K562 (cell line): Measurements from ENCODE around the gene ARHGEF7. TPM values are rescaled to one million over a fixed set of nuclear protein-coding genes. Genes with fewer than 3 reads are reported as not detected.

Experiments
- ATAC-seq: fragments of 200-7000 bp; cut with Tn5 transposase; 3 replicates; pipeline ENCODE4 v1.9.1; 2020; ENCODE audit warnings: moderate library complexity
- BruUV-seq: library from RNA; stranded (reverse); fragments of 400-500 nt; replicated peaks from 2 replicates; lab custom pipeline; 2021; lab: Mats Ljungman, UMichigan
- CTCF ChIA-PET: fragments of 300-600 bp; formaldehyde crosslinking; extraction: SDS; loops from one replicate; lab custom pipeline; 2021; ENCODE audit warnings: low intra/inter-chr PET ratio; lab: Yijun Ruan, JAX
- POLR2A ChIA-PET: fragments of 300-600, 350-650 bp; sonication (Branson Sonifier 250); formaldehyde crosslinking; extraction: SDS; loops from one replicate; lab custom pipeline; 2021; ENCODE audit warnings: antibody characterized with exemption, inconsistent platforms; lab: Yijun Ruan, JAX
- DNase-seq, 4 experiments: peaks; one replicate each; pipeline versions ENCODE4 v3.0.0 to v3.0.0-alpha.2; 2011 to 2018; ENCODE audit warnings: low spot score in 3 of 4, mixed read lengths in 3 of 4; ENCODE audit errors: extremely low read depth in 1 of 4
- FAIRE-seq: peaks from 2 replicates; lab custom pipeline; 2011; peaks lifted over from hg19 to GRCh38; lab: Jason Lieb, UNC
- H2AFZ ChIP-seq: 2 replicates; pipeline ENCODE4 v1.6.0; 2011; ENCODE audit warnings: low read depth, low read length, control low read depth, inconsistent platforms
- H3K27ac ChIP-seq: fragments of 200-600 bp; 3 replicates; pipeline ENCODE4 v1.8.0; 2011; ENCODE audit warnings: low read depth, mild to moderate bottlenecking, control low read depth, inconsistent platforms, low read length, moderate library complexity, mixed read lengths; ENCODE audit errors: extremely low read depth
- H3K27me3 ChIP-seq, 2 experiments: fragments of 300-600 bp in 1 of 2; 2 replicates in 1 of 2; 3 replicates in 1 of 2; pipeline versions ENCODE4 v1.6.0 to v1.8.0; 2011; ENCODE audit warnings: inconsistent platforms in 2 of 2, low read length in 2 of 2, mild to moderate bottlenecking in 1 of 2, mixed read lengths in 1 of 2, moderate library complexity in 1 of 2; ENCODE audit not compliant: control insufficient read depth in 2 of 2, insufficient read depth in 2 of 2
- H3K36me3 ChIP-seq: fragments of 300-600 bp; 3 replicates; pipeline ENCODE4 v1.8.0; 2011; ENCODE audit warnings: mild to moderate bottlenecking, low read length, inconsistent platforms; ENCODE audit not compliant: control insufficient read depth, insufficient read depth
- H3K4me1 ChIP-seq, 2 experiments: fragments of 200-600 bp in 1 of 2; replicated peaks in 1 of 2; 2 replicates in 1 of 2; 3 replicates in 1 of 2; pipeline versions ENCODE4 v1.5.1 to v1.8.0; 2011; ENCODE audit warnings: inconsistent platforms in 2 of 2, low read length in 2 of 2, mild to moderate bottlenecking in 1 of 2, mixed read lengths in 1 of 2, moderate library complexity in 1 of 2; ENCODE audit not compliant: control insufficient read depth in 2 of 2, insufficient read depth in 2 of 2
- H3K4me2 ChIP-seq: 2 replicates; pipeline ENCODE4 v1.6.1; 2011; ENCODE audit warnings: low read length, control low read depth, inconsistent platforms, mixed read lengths; ENCODE audit not compliant: insufficient read depth
- H3K4me3 ChIP-seq: fragments of 200-600 bp; sonication (generic), shearing (Covaris generic); 2 replicates; pipeline ENCODE4 v1.5.1; 2016; ENCODE audit warnings: control low read depth, inconsistent platforms
- H3K79me2 ChIP-seq: fragments of 200-600 bp; 3 replicates; pipeline ENCODE4 v1.8.0; 2011; ENCODE audit warnings: low read length, inconsistent platforms; ENCODE audit not compliant: control insufficient read depth, insufficient read depth
- H3K9ac ChIP-seq, 2 experiments: 2 replicates each; pipeline versions ENCODE4 v1.6.0 to v1.6.1; 2011; ENCODE audit warnings: low read depth in 2 of 2, low read length in 2 of 2, control low read depth in 1 of 2, inconsistent platforms in 1 of 2, mild to moderate bottlenecking in 1 of 2, mixed read lengths in 1 of 2; ENCODE audit not compliant: insufficient read depth in 1 of 2
- H3K9me1 ChIP-seq: one replicate; pipeline ENCODE4 v1.6.0; 2011; ENCODE audit warnings: inconsistent platforms, mild to moderate bottlenecking, low read length, moderate library complexity; ENCODE audit not compliant: control insufficient read depth, insufficient read depth
- H3K9me3 ChIP-seq: replicated peaks from 2 replicates; pipeline ENCODE4 v1.5.1; 2011; ENCODE audit warnings: low read depth, low read length, inconsistent platforms; ENCODE audit not compliant: control insufficient read depth, insufficient read depth
- H4K20me1 ChIP-seq: replicated peaks from 2 replicates; pipeline ENCODE4 v1.6.1; 2011; ENCODE audit warnings: low read length, inconsistent platforms, mixed read lengths; ENCODE audit not compliant: control insufficient read depth, insufficient read depth
- HMG20B ChIP-seq: fragments of 250-450 bp; sonication (Bioruptor Pico); IDR thresholded peaks from 2 replicates; pipeline ENCODE4 v1.5.0; 2021; ENCODE audit warnings: mild to moderate bottlenecking
- IRF1 ChIP-seq: sonication (generic); formaldehyde crosslinking; IDR thresholded peaks from 2 replicates; pipeline ENCODE4 v1.8.0; 2022; ENCODE audit warnings: missing genetic modification reagents, mild to moderate bottlenecking, borderline replicate concordance
- KAT8 ChIP-seq: fragments of 450-650 bp; IDR thresholded peaks from 2 replicates; pipeline ENCODE4 v1.6.1; 2016; ENCODE audit warnings: low read depth, mild to moderate bottlenecking
- KLF16 ChIP-seq: IDR thresholded peaks from 2 replicates; pipeline ENCODE4 v1.6.1; 2016; ENCODE audit warnings: antibody characterized with exemption
- NCOR1 ChIP-seq: fragments of 450-650 bp; IDR thresholded peaks from 2 replicates; pipeline ENCODE4 v1.6.1; 2016; ENCODE audit warnings: mild to moderate bottlenecking, moderate library complexity
- NFYB ChIP-seq: IDR thresholded peaks from 2 replicates; pipeline ENCODE4 v1.6.1; 2011; ENCODE audit warnings: mild to moderate bottlenecking, moderate library complexity; ENCODE audit not compliant: insufficient read length; ENCODE audit errors: extremely low read depth
- OTX1 ChIP-seq: fragments of 450-650 bp; formaldehyde crosslinking; IDR thresholded peaks from 2 replicates; pipeline ENCODE4 v1.4.0; 2022; ENCODE audit warnings: mild to moderate bottlenecking
- PTTG1 ChIP-seq: fragments of 450-650 bp; IDR thresholded peaks from 2 replicates; pipeline ENCODE4 v1.6.1; 2016; ENCODE audit warnings: low read depth, mild to moderate bottlenecking, missing genetic modification characterization, missing compliant biosample characterization
- SMAD2 ChIP-seq: fragments of 150-350 bp; IDR thresholded peaks from 2 replicates; pipeline ENCODE4 v1.6.1; 2014; ENCODE audit warnings: low read depth, mild to moderate bottlenecking, low read length
- SP2 ChIP-seq: IDR thresholded peaks from 2 replicates; pipeline ENCODE4 v1.6.1; 2011; ENCODE audit warnings: mild to moderate bottlenecking, low read depth, low read length, moderate library complexity; ENCODE audit not compliant: poor library complexity, severe bottlenecking; ENCODE audit errors: extremely low read depth
- ZFP30 ChIP-seq: fragments of 250-450 bp; sonication (Bioruptor Pico); IDR thresholded peaks from 2 replicates; pipeline ENCODE4 v1.8.0; 2022; ENCODE audit warnings: moderate library complexity, mild to moderate bottlenecking, inconsistent platforms, borderline replicate concordance
- ZKSCAN3 ChIP-seq: fragments of 250-450 bp; sonication (Bioruptor Pico); IDR thresholded peaks from 2 replicates; pipeline ENCODE4 v1.4.0; 2020
- ZKSCAN8 ChIP-seq: fragments of 200-800 bp; sonication (Bioruptor generic); IDR thresholded peaks from 2 replicates; pipeline ENCODE4 v1.6.1; 2016; ENCODE audit warnings: missing genetic modification characterization, missing compliant biosample characterization
- ZNF134 ChIP-seq: fragments of 250-450 bp; sonication (Bioruptor Pico); conservative IDR thresholded peaks from 2 replicates; pipeline ENCODE4 v1.4.0; 2020
- ZNF41 ChIP-seq: fragments of 250-450 bp; sonication (Bioruptor Pico); conservative IDR thresholded peaks from 2 replicates; pipeline ENCODE4 v1.4.0; 2020; ENCODE audit warnings: mild to moderate bottlenecking
- WGBS: fragments of 100-300 bp; shearing (Covaris generic); methylation state at CpG from one replicate; pipeline ENCODE4 v1.1.6; 2016; ENCODE audit warnings: low coverage, mixed read lengths; ENCODE audit not compliant: insufficient coverage; ENCODE audit errors: missing lambda C conversion rate; 5-methylcytosine and 5-hydroxymethylcytosine counted together
- in situ Hi-C: fragments of 300-500 bp; cut with MboI; formaldehyde crosslinking; loops from 4 replicates; pipeline ENCODE4 v1.15.0; 2018; ENCODE audit warnings: inconsistent platforms, mixed read lengths
- intact Hi-C: fragments of 100-400 bp; cut with micrococcal nuclease; formaldehyde crosslinking; loops from 2 replicates; pipeline ENCODE4 v1.14.2; 2022
- polyA plus RNA-seq, 8 experiments: library from polyadenylated mRNA; depleted of rRNA in 4 of 8; stranded (reverse) in 5 of 8; unstranded in 3 of 8; fragments of >200 nt; fragmentation: Nextera tagmentation in 2 of 8; fragmentation: Illumina TruSeq in 1 of 8; extraction: Ambion mirVana in 2 of 8; extraction: Trizol in 1 of 8; gene quantifications; 2 replicates each; pipeline versions ENCODE4 v1.2.1 to v1.2.3, GENCODE V29; 2011 to 2014; ENCODE audit warnings: inconsistent platforms in 1 of 8, missing spikeins in 1 of 8
- total RNA-seq, 7 experiments: library from RNA; depleted of rRNA in 6 of 7; stranded (reverse); fragments of >200 nt in 6 of 7; fragmentation: Illumina TruSeq in 2 of 7; extraction: Trizol in 2 of 7; gene quantifications; 2 replicates each; pipeline versions ENCODE4 v1.2.1 to v1.2.3, GENCODE V29; 2011 to 2021; ENCODE audit warnings: low replicate concordance in 1 of 7

The ARHGEF7 gene
- total and polyA plus RNA-seq, 9 of the 15 experiments (the other 6 are each of a cell fraction or from before 2014, with no cell fraction given) = 2.1 to 26.8 (median 17.5) TPM

GRCh38 chr13:111177921-111178320 is 62.8 kb downstream of the ARHGEF7 start:
- POLR2A ChIA-PET = no interaction called here
- intact Hi-C loops = no loop called here

GRCh38 chr13:111178402-111178801 is 63.3 kb downstream of the ARHGEF7 start:
- CTCF ChIA-PET = no interaction called here

More at GRCh38 chr13:111177921-111178320, 62.8 kb downstream of the ARHGEF7 start:
- Histone ChIP-seq H2AFZ (no peak overlapping the region), H3K9ac (no peak overlapping the region), H3K79me2 (peaks cover 68% of the 10 kb centered on the region), H3K36me3 (peaks cover 13% of the 10 kb centered on the region; the same call in 2 of the 3 replicates), H3K4me3 (no peak overlapping the region), H3K4me1 (peaks cover 4 to 5% of the 10 kb centered on the region in 2 experiments; a peak in 4 of 5 replicates), H3K9me3 (no peaks in the 10 kb centered on the region), H3K9me1 (peaks cover 4% of the 10 kb centered on the region)
- ATAC-seq (no peak), FAIRE-seq (no peak)
- TF ChIP-seq OTX1 (CRISPR knock-in tag) = no peak
- TF ChIP-seq SMAD2 = no peak
- TF ChIP-seq ZFP30 (CRISPR knock-in tag) = no peak
- TF ChIP-seq PTTG1 (tag) = no peak
- TF ChIP-seq ZNF134 (CRISPR knock-in tag) = no peak
- no peak for TF ChIP-seq NCOR1
- no peak for TF ChIP-seq KLF16
- TF ChIP-seq, all 486 proteins: peak for 0
- no peak for DNase-seq
- no peaks in the 10 kb centered on the region for H3K27me3 ChIP-seq
- in situ Hi-C loops = no loop called here
- H3K27ac ChIP-seq = no peak overlapping the region
- CTCF ChIA-PET = no interaction called here
- H4K20me1 ChIP-seq = 0 out of 2 replicates have a peak, but pooled peaks cover 7% of the 10 kb centered on the region
- no TSS peak for BruUV-seq
- 94% methylated on average over 6 of the region's 6 CpGs for WGBS
- no peak overlapping the region for H3K4me2 ChIP-seq

More at GRCh38 chr13:111178402-111178801, 63.3 kb downstream of the ARHGEF7 start:
- Histone ChIP-seq H2AFZ (no peak overlapping the region), H3K4me3 (no peak overlapping the region), H3K27ac (no peak overlapping the region), H3K4me1 (peaks cover 4 to 5% of the 10 kb centered on the region in 2 experiments; a peak in 4 of 5 replicates), H3K27me3 (no peaks in the 10 kb centered on the region), H3K9me1 (peaks cover 4% of the 10 kb centered on the region), H3K9me3 (no peaks in the 10 kb centered on the region)
- intact Hi-C loops = no loop called here
- in situ Hi-C loops = no loop called here
- TF ChIP-seq IRF1 (CRISPR knock-in tag) (no peak), SP2 (no peak), NFYB (no peak), HMG20B (CRISPR knock-in tag) (no peak), KAT8 (no peak), ZNF41 (CRISPR knock-in tag) (no peak), ZKSCAN3 (CRISPR knock-in tag) (no peak), ZKSCAN8 (no peak)
- TF ChIP-seq, all 486 proteins: peak for 0
- peaks cover 9% of the 10 kb centered on the region; the same call in 2 of the 3 replicates for H3K36me3 ChIP-seq
- H3K79me2 ChIP-seq = peaks cover 68% of the 10 kb centered on the region
- POLR2A ChIA-PET = no interaction called here
- no peak overlapping the region; a peak in 1 of 4 replicates for H3K9ac ChIP-seq
- H3K4me2 ChIP-seq = no peak overlapping the region
- H4K20me1 ChIP-seq = 0 out of 2 replicates have a peak, but pooled peaks cover 7% of the 10 kb centered on the region
- BruUV-seq = no TSS peak
- DNase-seq = no peak
- 100% methylated on average over 4 of the region's 4 CpGs for WGBS
- FAIRE-seq = no peak
- ATAC-seq = no peak
